Pons (tissue), 1 donor: Measurements from ENCODE around the gene FBXO34.
A peak's percentile ranks its signal among the peaks of the same experiment; 100 is the strongest.

Experiments used
- DNase-seq: peaks from one replicate; pipeline ENCODE4 v3.0.0-alpha.2; 2016; ENCODE audit warnings: low spot score

FBXO34 gene, protein sequence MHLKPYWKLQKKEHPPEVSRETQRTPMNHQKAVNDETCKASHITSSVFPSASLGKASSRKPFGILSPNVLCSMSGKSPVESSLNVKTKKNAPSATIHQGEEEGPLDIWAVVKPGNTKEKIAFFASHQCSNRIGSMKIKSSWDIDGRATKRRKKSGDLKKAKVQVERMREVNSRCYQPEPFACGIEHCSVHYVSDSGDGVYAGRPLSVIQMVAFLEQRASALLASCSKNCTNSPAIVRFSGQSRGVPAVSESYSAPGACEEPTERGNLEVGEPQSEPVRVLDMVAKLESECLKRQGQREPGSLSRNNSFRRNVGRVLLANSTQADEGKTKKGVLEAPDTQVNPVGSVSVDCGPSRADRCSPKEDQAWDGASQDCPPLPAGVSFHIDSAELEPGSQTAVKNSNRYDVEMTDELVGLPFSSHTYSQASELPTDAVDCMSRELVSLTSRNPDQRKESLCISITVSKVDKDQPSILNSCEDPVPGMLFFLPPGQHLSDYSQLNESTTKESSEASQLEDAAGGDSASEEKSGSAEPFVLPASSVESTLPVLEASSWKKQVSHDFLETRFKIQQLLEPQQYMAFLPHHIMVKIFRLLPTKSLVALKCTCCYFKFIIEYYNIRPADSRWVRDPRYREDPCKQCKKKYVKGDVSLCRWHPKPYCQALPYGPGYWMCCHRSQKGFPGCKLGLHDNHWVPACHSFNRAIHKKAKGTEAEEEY

DNA sequence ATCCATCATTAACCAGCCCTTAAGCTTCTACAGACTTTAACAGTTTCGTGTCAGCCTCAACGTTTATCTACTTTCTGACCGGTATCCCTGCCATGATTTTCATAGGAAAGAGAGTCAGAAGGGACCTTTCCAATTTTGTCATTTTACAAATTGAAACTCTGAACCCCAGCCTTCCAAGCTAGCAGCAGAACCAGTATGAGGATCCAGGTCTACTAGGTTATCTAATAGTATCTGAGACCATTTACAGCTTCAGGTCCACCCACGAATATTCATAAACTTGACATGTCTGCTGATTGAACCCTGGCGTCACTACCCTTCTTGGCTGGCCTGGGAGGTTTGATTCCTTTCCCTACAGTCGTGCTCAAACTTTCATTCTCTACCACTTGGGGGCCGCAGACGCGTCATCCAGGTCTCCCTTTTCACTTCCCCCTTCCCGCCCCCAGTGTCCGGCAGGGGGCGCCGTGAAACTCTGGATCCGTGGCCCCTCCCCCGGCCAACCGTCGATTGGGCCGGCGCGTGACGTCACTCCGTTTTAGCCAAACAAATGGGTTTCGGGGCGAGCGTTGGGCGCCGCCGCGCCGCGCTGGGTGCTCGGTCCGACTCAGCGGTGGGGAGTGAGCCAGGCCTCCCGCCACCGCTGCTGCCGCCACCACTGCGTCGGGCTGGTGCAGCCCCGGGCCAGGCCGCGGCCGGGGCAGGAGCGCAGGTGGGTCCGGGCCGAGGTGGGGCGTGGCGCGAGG lies at the start of gene FBXO34:
FBXO34 (plus strand) TSS at position 590 of the 740 bp plus-strand sequence. CDS start 78,970 bp downstream, outside the sequence.
- DNase-seq = peak; percentile 98

DNA sequence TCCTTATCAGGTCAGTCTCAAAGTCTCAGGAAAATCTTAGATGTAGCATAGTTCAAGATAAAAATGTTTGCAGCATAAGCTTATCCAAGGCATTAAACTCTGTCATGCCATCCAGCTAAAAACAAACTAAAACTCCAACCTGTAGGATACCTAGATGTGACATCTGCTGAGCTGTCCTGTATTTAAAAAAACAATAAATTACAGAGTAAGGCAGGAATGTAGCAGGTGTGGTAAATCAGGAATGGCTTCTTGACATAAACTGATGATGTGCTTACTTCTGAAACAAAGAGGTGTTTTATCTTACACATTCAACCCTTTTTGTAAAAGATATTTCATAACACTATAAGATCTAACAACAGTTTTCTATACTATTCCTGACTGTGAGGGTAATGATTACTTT lies 49.3 kb upstream of the FBXO34 start:
- no peak for DNase-seq

DNA sequence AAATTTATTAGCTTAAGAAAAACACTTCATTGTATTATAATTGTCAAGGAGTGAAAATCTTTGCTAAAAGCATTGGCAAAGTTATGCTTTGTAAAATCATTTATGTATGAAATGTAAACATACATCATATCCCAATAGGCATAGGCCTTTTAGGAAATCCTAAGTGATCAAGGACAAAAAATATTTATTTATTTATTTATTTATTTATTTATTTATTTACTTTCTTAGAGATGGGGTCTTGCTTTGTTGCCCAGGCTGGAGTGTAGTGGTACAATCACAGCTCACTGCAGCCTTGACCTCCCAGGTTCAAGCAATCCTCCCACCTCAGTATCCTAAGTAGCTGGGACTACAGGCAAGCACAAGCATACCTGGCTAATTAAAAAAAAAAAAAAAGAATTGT lies 47.9 kb upstream of the FBXO34 start:
- DNase-seq = no peak

DNA sequence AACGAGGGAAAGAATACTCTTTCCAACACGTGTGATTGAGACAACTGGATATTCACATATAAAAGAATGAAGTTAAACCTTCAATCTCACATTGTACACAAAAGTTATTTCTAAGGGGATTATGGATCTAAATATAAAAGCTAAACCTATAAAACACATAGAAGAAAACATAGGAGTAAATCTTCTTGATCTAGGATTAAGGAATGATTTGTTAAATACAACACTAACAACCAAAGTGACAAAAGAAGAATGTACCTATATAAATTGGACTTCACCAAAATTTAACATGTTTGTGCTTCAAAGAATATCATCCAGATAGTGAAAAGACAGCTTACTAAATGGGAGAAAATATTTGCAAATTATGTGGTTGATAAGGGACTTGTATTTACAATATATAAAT lies 43.0 kb upstream of the FBXO34 start:
- no peak for DNase-seq

DNA sequence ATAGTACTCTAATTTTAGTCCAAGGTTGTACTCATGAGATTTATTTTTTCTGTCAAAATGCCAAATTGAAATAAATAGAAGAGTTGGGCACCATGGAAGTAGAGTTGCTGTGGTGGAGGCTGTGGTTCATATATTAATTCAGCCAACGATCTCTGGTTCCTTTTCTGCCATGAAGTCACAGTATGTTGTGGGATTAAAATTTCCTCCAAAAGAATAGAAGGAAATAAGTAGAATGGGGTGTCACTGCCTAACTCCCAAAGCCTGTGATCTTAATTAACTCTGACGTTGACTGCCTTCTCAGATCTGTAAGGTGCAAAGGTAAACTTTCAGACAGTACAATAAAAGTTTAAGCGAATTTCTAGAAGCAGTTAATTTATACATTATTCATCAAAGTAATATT lies 37.6 kb upstream of the FBXO34 start:
- no peak for DNase-seq

DNA sequence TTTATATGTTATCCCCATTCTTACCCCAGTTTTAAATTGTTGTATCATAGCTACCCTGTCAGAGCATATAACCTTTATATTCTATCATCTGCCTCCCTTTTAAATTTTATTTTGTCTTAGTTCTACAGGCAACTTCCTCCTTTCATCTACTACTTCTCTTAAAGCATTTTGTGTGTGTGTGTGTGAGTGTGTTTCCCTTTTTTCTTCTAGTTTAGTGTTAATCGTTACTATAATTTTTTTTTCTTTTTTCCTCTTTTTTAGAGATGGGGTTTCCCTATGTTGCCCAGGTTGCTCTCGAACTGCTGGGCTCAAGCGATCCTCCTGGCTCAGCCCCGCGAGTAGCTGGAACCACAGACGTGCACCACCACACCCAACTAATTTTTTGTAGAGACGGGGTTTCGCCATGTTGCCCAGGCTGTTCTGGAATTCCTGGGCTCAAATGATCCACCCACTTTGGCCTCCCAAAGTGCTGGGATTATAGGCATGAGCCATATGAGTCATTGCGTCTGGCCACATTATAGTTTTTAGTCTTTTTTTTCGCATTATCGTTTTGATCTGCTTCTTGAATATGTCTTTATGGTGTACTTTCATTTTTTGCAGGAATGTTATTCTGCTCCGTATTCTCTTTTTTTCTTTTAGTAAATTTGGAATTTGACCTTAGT lies 33.1 kb upstream of the FBXO34 start:
- peak; percentile 22 for DNase-seq

DNA sequence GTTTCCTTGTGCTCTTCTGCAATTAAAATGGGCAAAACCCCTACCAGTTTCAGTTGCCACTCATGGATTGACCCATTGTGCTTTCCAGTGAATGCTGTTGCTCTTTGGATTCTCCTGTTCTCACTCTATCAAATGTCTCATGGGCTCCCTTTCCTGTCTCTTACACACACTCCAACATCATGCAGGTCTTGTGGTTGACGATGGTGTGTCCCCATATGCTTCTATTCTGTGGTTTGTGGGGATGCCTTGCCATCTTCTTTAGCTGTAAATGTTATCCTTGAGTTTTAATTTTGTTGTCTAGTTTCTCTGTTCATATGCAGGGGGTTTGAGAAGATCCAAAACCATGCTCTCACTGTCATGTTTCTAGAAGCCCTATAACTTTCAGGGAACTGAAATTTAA lies 31.9 kb upstream of the FBXO34 start:
- DNase-seq = no peak

DNA sequence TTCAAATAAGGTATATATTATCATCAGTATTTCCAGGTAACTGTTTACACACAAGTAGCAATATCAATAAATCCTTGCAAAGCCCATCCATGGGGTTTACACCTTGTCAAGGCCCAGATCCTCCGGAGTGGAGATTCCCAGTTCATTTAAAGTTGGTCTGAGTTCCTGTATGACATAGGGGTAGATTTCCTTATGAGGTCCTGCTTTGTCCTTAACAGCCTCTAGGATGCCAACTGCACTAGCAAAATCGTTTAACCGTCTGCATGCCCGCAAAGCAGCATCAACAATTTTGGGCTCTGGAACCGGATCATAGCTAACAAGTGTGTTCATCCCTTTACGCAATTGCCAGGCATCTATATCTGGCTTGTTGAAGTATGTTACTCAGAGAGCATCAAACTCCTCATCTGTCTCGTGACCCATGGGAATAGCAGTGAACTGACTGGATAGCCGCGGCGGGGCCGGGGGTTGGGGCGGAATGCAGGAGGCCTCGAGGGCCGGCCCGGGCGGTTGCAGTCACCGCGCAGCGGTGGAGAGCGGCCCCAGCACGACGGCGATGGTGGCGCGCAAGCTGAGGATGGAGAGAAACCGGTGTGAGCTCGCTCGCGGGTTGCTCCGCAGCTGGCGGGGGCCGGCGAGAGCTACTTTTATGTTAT lies 30.6 kb upstream of the FBXO34 start:
- DNase-seq = no peak

DNA sequence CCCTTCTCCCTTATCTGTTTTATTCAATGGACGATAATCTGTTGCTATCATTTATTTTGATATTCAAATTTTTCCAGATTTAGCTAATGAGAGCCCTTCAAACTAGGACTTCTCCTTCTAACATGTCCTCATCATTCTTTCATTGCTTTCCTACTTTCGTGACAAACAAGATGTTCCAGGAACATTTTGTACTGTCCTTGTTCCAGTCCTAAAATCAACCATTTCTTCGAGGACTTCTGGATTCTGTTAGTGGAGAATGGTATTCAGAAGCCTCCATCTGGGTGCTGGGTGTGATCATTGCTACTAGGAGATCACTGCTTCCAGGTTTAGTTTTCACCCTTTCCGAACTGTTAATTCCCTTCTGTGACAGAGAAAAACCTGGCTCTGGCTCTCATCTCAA lies 29.5 kb upstream of the FBXO34 start:
- no peak for DNase-seq

DNA sequence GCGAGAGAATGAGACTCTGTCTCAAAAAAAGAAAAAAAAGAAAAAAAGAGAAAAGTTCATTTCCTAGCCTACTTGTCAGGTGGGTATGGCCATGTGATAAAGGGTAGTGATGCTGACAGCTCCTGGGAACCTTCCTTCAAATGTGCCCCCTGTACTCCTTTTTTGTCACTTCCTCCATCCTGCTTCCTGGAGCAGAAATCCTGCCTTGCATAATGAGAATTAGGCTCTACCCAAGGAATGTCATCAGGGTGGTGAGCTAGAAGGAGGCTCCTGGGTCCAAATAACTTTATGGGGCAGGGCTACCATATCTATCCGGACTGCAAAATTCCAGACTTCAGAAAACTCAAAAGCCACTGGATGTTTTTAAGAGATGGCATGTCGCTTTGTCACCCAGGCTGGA lies 27.8 kb upstream of the FBXO34 start:
- no peak for DNase-seq

DNA sequence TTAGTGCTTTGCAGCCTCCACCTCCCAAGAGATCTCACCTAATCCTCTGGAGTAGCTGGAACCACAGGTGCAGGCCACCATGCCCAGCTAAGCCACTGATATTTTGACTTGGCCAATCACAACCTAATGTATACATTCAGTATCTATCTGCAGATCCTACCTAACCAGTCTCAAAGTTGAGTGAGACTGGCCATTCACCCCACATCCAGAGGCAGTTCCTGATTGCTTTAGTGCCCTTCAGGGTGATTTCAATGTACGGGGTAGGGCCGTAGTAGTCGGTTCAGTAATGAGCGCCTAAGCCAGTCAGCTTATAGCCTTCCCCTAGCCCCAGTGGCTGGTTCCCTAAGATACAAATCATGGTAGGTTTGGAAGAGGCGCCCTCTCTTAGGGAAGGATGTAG lies 27.4 kb upstream of the FBXO34 start:
- DNase-seq = no peak

DNA sequence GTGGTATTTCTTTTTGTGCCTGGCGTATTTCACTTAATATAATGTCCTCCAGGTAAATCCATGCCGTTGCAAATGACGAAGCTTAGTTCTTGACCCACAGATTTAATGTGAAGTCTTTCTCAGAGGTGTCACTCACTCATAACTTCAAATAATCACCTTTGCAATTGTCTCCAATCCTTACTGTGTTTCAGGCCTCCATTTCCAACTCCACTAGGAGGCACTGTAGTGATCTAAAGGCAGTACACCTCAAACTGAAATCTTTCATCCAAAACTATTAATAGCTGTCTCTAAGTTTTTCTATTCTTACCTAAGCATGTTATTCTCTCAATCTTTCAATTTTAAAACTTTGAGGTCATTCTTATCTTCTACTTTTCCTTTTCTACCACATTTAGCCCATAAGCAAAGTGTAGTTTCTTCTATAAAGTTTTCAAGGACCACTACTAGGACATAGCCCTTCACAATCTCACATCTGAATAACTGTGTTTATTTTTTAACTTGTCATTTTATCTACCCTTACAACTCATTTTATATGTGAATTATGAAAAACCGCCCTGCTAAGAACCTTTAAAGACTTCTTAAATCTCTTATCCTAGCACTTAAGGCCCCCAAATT lies 25.5 kb upstream of the FBXO34 start:
- DNase-seq = peak; percentile 7

DNA sequence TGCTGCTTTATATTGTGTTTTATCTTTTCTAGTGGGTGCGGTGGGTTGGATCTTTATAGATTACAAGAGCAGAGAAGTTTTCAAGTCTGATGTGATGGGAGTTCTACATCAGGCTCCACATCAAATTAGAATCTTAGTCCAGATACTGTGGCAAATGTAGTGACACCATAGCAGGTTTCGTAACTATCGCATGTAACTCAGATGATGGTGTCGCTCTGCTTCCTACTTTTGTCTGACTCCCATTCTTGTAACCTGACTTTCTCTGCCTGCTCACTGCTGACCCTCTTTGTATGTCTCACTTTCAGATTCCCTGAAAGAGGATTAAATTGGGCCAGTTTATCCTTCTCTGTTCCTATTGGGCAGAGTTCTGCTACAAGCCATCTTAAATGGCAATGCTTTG lies 22.8 kb upstream of the FBXO34 start:
- DNase-seq = no peak

DNA sequence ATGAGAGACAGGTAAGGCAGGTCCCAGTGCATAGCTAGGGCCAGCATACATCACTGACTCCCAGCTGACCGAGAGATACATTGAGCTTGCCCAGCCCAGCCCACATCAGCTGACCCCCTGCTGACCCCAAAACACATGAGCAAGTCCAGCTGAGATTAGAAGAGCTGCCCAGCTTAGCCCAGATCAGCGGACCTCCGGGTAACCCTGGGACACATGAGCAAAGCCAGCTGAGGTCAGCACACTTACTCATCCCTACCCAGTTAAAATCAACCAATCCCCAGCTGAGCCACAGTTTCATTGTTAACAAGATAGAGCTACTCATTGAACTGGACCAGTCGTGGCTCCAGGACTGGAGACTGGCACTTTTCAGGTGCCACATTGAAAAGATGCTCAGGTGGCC lies 21.8 kb upstream of the FBXO34 start:
- DNase-seq = no peak

DNA sequence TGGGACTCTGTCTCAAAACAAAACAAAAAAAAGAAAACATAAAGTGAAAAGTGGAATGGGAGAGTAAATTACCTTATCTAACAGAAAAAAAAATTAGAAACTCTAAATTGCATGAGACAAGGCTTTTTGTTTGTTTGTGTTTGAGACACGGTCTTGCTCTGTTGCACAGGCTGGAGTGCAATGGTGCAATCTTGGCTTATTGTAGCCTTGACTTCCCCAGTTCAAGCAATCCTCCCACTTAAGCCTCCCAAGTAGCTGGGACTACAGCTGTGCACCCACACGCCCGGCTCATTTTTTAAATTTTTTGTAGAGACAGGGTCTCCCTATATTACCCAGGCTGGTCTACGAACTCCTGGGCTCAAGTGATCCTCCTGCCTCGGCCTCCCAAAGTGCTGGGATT lies 17.9 kb upstream of the FBXO34 start:
- DNase-seq = no peak

DNA sequence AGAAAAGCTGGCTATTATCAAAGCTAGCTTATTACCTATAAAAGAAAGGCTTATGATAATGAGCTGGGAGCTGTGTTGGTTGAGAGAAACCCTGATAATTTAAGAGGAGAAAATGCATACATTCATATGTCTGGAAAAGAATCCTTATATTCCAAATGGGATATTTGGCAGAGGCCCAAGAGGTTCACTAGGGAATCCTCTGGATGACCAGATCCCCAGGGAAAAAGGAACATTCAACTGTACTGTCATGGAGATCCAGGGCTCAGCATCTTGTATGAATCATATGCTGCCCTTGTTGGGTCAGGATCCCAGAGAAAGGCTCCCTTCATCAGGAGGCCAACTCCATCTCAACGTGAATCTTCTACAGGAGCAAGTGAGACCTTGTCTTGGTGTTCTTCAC lies 16.6 kb upstream of the FBXO34 start:
- DNase-seq = no peak

DNA sequence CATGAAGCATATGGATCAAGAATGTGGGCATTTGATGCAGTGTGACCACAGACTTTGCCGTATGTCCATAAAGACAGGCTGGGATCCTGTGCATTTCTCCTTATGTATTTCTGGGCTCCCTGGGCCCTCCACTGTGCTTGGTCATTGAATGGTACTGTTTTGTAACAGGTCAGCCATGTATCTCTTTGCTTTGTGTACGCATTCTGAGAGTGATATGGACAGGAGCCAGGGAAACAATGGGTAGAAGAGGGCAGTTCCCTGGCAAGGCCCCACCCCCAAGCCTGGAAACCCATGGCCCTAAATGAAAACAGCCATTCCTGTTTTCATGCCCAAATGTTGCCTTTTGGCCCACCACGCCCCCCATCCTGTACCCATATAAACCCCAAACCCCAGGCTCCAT lies 15.2 kb upstream of the FBXO34 start:
- DNase-seq = no peak

DNA sequence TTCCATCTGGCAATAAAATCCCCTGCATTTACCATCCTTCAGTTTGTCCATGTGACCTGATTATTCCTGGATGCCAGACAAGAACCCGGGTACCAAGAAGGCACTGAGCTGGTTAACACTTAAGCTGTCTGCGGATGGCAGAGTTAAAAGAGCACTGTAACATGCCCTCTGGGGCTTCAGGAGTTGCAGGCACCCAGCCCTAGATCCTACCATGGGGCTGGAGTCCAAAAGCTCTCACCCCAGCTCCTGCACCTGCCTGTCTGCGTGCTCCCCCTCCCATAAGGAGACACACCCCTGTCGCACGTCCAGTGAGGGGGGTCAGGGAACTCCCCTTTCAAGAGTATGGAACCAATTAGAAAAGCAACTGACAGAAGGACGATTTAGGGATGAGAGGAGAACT lies 14.6 kb upstream of the FBXO34 start:
- DNase-seq = no peak

DNA sequence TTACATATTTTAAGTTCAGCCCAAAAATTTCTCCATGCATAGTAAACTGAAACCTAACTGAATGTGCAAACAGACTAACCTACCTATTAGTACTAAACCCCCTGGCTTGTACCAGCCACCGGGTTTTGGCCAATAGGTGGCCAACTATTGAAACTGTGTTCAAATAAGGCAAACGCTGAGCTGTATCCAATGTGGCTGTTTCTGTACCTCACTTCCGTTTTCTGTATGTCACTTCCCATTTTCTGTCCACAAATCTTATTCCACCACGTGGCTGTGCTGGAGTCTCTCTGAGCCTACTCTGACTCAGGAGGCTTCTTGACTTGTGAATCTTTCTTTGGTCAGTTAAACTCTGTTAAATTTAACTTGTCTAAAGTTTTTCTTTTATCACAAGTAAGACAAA lies 6.0 kb upstream of the FBXO34 start:
- DNase-seq = no peak

DNA sequence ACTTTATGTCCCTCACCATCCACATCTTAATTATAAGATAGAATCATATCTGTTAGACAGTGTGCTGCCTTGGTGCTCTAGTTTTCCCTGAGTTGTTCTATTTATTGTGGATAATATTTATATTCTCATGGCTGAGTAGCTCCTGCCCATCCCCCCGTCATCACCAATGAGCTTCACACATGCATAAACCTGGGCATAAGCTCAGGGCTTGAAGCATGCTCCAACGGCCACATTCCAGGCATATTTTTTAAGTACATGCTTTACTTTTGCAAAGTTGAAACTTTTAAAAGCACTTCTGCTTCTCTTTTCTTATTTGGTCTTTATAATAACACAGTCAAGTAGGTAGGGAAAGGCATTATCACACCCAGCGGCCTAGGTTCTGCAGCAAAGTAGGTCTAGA lies 3.4 kb upstream of the FBXO34 start:
- DNase-seq = no peak

DNA sequence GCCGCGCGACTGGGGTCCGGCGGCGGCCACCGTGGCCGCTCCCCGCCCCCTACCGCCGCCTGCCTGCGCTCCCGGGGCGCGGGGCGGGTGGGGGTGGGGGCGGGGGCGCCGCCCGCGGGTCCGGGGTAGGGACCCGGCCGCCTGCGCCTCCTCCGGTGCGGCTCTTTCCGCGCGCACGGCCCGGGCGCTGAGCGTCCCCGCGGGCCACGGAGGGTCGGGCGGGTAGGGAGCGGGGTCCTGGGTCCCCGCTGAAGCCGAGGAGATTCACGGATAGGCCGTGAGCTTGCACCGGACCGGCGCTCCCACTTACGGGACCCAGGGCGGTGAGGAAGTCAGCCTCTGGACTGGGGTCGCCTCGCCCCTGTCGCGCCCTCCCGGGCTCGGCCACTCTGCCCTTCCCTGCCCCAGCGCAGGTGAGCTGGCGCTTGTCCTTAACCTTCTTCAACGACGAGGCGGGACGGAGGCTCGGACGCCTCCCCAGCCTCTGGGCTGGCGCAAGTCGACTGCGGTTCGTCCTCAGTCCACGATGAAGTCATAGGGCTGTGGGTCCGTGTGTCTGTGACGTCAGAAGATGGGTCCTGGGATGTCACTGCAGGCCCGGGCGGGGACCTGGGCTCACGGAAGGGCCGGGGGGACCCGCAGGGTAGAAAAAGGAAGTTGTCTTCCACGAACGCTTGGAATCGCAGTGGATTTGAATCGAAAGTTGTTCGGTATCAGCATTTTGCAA lies 514 bp downstream of the FBXO34 start:
- peak; percentile 69 for DNase-seq
